OCI-LY1 (cell line): ENCODE measurements around the gene ARMH3.

Source experiments
- EZH2 ChIP-seq: fragments of 200-600 bp; sonication (generic), shearing (Covaris generic); IDR thresholded peaks from 2 replicates; pipeline ENCODE4 v1.8.0; 2017; ENCODE audit warnings: borderline replicate concordance, mixed run types, mild to moderate bottlenecking, antibody characterized with exemption, low read length, moderate library complexity, mixed read lengths
- TF ChIP-seq, protein P1 (sequence below): fragments of 200-600 bp; sonication (generic), shearing (Covaris generic); IDR thresholded peaks from 2 replicates; pipeline ENCODE4 v1.5.1; 2017; ENCODE audit warnings: mild to moderate bottlenecking, antibody characterized with exemption, low read length, moderate library complexity, mixed read lengths

GRCh38 chr10:101995451-101996063, 60.4 kb downstream of the ARMH3 start:
- TF ChIP-seq, protein P1, sequence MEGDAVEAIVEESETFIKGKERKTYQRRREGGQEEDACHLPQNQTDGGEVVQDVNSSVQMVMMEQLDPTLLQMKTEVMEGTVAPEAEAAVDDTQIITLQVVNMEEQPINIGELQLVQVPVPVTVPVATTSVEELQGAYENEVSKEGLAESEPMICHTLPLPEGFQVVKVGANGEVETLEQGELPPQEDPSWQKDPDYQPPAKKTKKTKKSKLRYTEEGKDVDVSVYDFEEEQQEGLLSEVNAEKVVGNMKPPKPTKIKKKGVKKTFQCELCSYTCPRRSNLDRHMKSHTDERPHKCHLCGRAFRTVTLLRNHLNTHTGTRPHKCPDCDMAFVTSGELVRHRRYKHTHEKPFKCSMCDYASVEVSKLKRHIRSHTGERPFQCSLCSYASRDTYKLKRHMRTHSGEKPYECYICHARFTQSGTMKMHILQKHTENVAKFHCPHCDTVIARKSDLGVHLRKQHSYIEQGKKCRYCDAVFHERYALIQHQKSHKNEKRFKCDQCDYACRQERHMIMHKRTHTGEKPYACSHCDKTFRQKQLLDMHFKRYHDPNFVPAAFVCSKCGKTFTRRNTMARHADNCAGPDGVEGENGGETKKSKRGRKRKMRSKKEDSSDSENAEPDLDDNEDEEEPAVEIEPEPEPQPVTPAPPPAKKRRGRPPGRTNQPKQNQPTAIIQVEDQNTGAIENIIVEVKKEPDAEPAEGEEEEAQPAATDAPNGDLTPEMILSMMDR = no peak
- no peak for TF ChIP-seq EZH2
